ENCODE results near the gene DLEC1. TPM values are rescaled to one million over a fixed set of nuclear protein-coding genes. Genes with fewer than 3 reads are reported as not detected.

The DLEC1 gene
- total RNA-seq, 1 donor from 2014 or later, result not detected

GRCh38 chr3:38016847-38017444 is 22.1 kb upstream of the DLEC1 start:
- no peak for DNase-seq (ENCODE audit: extremely low read depth, low read depth, low spot score)

- no peak for DNase-seq (ENCODE audit: extremely low read depth, low read depth, low spot score)
Measured at GRCh38 chr3:38017445-38018295, 21.3 kb upstream of the DLEC1 start.

GRCh38 chr3:38018296-38019266 is 20.4 kb upstream of the DLEC1 start:
- DNase-seq (ENCODE audit: extremely low read depth, low read depth, low spot score), result no peak

GRCh38 chr3:38019658-38020341 is 19.2 kb upstream of the DLEC1 start:
- no peak for DNase-seq (ENCODE audit: extremely low read depth, low read depth, low spot score)

GRCh38 chr3:38020342-38020726 is 18.7 kb upstream of the DLEC1 start:
- DNase-seq (ENCODE audit: extremely low read depth, low read depth, low spot score), result no peak

- no peak for DNase-seq (ENCODE audit: extremely low read depth, low read depth, low spot score)
Measured at GRCh38 chr3:38021196-38021595, 17.8 kb upstream of the DLEC1 start.

GRCh38 chr3:38022301-38022700 is 16.7 kb upstream of the DLEC1 start:
- no peak for DNase-seq (ENCODE audit: extremely low read depth, low read depth, low spot score)

GRCh38 chr3:38022896-38023709 is 15.9 kb upstream of the DLEC1 start:
- DNase-seq (ENCODE audit: extremely low read depth, low read depth, low spot score), result no peak

- DNase-seq (ENCODE audit: extremely low read depth, low read depth, low spot score), result no peak
Measured at GRCh38 chr3:38026856-38027255, 12.2 kb upstream of the DLEC1 start.

GRCh38 chr3:38027466-38028465 is 11.2 kb upstream of the DLEC1 start:
- DNase-seq (ENCODE audit: extremely low read depth, low read depth, low spot score), result no peak

- no peak for DNase-seq (ENCODE audit: extremely low read depth, low read depth, low spot score)
Measured at GRCh38 chr3:38028621-38029361, 10.2 kb upstream of the DLEC1 start.

- DNase-seq (ENCODE audit: extremely low read depth, low read depth, low spot score), result no peak
Measured at GRCh38 chr3:38029400-38030125, 9.4 kb upstream of the DLEC1 start, which contains the start of gene PLCD1. TSS of gene PLCD1 (minus strand) at chr3:38029642. CDS start at chr3:38029539, 103 bp downstream.

GRCh38 chr3:38030126-38031021 is 8.6 kb upstream of the DLEC1 start:
- no peak for DNase-seq (ENCODE audit: extremely low read depth, low read depth, low spot score)

GRCh38 chr3:38031022-38031994 is 7.7 kb upstream of the DLEC1 start:
- DNase-seq (ENCODE audit: extremely low read depth, low read depth, low spot score), result no peak

- DNase-seq (ENCODE audit: extremely low read depth, low read depth, low spot score), result no peak
Measured at GRCh38 chr3:38032328-38032865, 6.6 kb upstream of the DLEC1 start.

Data from glomerular endothelial cell (primary cell).